Right lobe of liver (tissue), 4 donors: ENCODE measurements around the gene ADGRG6.

Experiments used
- POLR2A ChIP-seq: fragments of 450-650 bp; IDR thresholded peaks from one replicate; pipeline ENCODE4 v1.6.1; 2017; ENCODE audit warnings: antibody characterized with exemption, mild to moderate bottlenecking
- TF ChIP-seq, protein P1 (sequence below), 4 donors: fragments of 200-600 bp in 3 of 4; fragments of 450-650 bp in 1 of 4; IDR thresholded peaks; one replicate each; pipeline versions ENCODE4 v1.5.1 to v1.8.0; 2016 to 2022; ENCODE audit warnings: antibody characterized with exemption in 4 of 4, mild to moderate bottlenecking in 2 of 4
- donor health status: DM: no; HTN: no; CAD: no.
- donor health status: DM: no; HTN: no; CAD: no.
- donor health status: DM: no; HTN: yes; CAD: no.

DNA sequence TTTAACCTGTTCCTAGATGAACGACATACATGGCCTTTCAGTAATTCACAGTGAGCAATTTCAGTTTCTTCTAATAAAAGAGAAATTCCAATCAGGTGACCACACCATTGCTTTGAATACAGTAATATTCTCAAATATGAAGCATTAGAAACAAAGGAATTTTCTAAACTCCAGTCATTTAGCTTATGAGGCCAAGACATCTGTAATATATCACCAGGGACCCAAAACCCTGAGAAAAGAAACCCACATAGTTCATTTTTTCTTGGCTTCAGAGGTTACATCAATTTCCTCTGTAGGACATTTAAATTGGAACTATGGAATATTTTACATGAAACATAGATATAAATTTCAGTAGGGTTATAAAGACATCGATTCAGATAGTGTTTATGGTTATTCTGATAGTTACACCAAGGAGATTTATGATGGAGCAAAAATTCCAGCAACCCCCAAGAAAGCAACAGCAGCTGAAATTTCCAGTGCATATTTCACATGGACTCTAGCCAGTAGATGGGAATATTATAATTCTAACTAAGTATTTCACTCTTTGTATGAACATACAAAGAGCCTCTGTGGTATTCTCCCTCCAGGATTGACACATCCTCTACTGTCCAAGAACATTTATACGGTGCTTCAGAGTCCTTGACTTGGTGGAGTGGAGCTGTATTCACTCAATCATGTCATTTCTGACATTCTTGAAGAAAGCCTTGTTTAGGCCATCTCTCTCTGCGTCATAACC lies 82.9 kb downstream of the ADGRG6 start:
- TF ChIP-seq, protein P1, sequence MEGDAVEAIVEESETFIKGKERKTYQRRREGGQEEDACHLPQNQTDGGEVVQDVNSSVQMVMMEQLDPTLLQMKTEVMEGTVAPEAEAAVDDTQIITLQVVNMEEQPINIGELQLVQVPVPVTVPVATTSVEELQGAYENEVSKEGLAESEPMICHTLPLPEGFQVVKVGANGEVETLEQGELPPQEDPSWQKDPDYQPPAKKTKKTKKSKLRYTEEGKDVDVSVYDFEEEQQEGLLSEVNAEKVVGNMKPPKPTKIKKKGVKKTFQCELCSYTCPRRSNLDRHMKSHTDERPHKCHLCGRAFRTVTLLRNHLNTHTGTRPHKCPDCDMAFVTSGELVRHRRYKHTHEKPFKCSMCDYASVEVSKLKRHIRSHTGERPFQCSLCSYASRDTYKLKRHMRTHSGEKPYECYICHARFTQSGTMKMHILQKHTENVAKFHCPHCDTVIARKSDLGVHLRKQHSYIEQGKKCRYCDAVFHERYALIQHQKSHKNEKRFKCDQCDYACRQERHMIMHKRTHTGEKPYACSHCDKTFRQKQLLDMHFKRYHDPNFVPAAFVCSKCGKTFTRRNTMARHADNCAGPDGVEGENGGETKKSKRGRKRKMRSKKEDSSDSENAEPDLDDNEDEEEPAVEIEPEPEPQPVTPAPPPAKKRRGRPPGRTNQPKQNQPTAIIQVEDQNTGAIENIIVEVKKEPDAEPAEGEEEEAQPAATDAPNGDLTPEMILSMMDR (IDR thresholded peaks at IDR 0.05), result no peak
- no peak for TF ChIP-seq POLR2A
